GM18868 (cell line): ENCODE measurements around the gene SORCS2.
"Not testable (repeated sequence)": the region's sequence is repeated elsewhere in the genome, so short reads cannot be mapped to it uniquely, and the experiment has no call there.

Source experiments
- ATAC-seq: cut with Tn5 transposase; IDR thresholded peaks from one replicate; pipeline ENCODE4 v1.9.1; 2021; ENCODE audit warnings: mild to moderate bottlenecking, moderate library complexity; ENCODE audit not compliant: unreplicated experiment

The SORCS2 gene

DNA sequence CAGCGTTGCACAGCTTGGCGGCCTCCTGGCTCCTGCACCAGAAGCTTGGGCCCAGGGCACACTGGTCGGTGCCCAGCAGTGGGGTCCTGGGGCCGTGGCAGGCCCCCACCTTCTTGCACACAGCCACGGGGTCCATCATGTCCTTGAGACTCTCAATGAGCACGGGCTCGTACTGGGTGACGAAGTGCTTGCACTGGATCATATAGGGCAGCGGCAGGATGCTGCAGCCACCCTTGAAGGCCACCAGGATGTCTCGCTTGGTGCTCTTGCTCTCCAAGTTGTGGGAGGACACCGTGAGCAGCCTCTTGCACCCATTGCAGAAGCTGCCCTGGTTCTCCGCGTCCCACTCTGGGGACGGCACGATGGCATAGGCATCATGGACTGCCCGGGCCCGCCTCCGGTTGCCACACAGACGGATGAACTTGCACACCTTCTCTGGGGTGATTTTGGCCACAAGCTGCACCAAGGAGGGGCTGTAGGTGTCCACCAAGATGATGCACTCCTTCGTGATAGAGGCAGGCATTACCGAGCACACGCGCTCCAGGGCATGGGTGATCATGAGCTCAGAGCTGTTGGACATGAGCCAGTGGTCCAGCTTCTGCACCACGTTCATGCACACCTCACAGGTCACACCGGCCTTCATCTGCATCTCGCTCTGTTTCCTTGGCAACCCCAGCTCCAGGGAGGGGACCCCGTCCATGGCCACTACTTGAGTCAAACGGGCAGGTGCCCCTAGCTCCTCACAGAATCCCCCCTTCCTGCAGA, 241.2 kb downstream of the SORCS2 start:
- ATAC-seq = no peak

DNA sequence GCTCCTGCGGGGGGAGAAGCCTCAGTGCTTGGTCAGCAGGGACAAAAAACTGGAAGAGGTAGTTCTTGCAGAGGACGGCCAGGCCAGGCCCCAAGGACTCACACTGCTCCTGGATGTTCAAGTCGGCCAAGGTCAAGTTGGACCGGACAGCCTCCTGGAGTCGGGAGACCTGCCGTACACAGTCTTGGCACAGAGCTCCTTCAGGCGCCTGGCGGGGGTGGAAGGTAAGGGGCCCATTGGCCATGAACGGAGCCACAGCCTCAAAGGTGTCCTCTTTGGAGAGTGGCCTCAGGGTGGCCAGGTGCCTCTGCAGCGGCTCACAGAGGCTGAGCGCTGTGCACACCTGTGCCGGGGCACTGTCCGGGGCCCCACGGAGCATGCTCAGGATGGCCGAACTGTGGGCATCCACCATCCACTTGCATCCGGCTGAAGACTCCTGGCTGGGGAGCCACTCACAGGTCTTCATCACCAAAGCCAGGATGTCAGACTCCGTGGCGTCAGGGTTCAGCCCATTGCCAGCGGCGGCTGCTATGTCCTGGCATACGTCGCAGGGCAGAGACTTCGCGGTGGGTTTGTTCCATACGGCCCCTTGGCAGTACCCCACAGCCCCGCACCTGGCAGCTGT, 241.9 kb downstream of the SORCS2 start:
- no peak for ATAC-seq

DNA sequence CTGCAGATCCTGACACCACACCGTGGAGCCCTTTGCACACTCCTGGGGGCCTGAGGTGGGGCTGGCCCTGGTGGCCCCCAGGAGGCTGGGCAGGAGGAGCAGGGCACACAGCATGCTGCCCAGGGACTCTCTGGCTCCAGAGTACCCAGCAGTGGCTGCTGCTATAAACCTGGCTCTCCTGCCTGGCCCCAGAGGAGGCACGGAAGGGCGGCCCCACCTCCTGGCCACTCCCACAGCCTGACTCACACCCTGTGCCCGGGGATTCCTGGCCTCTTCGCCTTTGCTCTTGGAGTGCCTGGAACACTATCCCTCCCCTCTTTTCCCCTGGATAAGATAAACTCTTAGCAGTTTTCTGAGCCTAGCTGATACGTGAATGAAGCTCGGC, 242.4 kb downstream of the SORCS2 start, which contains the start of gene PSAPL1:
PSAPL1 (minus strand) TSS at position 165 of the 385 bp plus-strand sequence; CDS start at position 114, 51 bp downstream.
- ATAC-seq = no peak

DNA sequence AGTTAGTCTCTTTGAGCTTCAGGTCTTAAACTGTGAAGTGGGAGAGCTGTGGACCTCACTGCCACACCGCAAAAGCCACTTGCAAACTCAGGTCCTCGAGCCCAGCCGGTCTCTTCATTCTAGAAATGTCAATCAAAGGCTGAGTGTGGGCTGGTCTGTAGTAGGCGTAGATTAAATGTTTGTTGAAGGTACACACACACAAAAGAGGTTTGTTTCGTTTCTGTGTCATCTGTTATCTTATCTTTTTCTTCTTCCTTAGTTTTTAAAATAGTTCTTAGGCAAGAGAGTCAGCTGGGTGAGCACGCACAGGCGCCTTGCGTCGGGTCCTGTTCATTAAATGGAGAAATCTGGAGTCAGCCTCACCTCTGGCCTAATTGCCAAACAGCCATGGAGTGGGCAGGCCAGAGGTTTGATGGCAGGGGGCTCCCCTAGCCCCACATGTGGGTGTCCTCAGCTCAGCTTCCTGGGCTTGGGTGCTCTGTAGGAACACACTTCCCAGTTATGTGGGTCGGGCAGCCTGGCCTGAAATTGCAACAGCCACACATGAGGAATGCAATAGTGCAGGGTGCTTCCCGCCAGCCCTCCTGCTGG, 243.2 kb downstream of the SORCS2 start:
- ATAC-seq = no peak

DNA sequence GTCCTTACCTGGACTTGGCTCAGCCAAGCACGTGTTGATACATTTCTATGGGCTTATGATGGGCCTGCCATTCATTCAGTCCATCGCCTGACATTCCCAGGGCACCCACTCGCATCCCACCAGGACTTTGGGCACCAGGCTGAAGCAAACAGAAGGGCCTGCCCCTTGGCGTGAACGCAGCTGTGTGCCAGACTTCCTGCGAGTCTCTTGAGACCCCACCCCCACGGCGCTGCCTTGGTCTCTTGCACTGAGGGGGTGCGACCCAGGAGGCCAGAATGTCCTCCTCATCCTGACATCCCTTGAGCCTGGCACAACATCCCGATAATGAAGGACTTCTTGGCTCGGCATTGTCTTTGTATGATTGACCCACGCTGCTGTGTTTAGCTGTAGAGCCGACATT, 243.9 kb downstream of the SORCS2 start:
- no peak for ATAC-seq

DNA sequence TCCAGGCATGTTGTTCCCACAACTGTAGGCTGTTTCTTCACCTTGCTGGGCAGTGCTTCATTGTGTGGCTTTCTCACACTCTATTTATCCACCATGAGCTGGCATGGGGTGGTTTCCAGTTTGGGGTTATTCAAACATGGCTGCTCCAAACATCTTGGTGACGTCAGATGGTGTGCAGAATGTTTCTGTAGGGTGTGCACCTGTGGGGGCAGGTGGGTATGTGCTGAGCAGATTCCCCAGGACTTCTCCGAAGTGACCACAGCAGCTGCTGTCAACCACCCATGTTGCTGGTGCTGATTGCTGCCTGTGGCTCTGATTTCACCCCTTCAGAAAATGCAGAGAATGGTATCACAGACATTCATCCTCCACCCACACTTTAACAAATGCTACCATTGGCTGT, 247.4 kb downstream of the SORCS2 start:
- no peak for ATAC-seq

DNA sequence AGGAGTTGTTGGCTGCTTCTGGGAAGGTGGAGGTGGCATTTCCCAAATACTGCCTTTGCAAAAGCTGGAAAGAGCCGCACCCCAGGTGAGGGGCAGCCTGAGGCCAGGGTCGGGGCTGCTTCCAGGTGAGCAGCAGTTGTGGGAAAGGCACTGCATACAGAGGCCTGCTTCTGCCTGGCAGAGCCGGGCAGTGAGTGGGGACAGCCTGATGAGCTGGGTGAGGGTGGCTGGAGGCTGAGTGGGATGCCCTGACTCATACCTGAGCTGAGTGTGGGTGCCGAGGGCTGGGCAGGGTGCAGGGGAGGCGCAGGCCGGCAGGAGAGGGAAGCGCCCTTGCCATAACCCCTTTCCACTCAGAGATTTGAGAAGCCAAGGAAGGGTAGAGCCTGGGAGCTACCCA, 248.9 kb downstream of the SORCS2 start:
- ATAC-seq = no peak

DNA sequence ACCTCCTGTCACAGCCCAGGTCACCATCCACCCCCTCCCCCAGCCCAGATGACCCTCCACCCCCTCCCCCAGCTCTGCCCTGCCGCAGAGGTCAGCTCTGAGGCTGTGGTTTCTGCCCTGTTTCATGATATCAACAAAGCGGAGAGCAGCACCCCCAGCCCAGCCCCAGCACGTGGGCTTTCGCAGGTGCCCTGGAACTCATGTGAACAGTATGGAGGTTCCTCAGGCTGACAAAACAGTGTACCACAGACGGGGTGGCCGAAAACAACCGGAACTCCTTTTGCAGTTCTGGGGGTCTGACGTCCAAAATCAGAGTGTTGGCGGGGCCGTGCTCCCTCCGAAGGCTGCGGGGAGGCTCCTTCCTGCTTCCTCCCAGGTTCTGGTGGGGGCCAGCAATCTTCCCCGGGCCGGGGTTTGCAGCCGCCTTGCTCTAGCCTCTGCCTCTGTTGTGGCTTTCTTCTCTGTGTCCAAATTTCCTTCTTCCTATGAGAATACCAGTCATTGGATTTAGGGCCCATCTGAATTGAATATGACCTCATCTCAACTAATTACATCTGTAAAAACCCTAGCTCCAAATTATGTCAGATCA, 250.3 kb downstream of the SORCS2 start:
- ATAC-seq = no peak

DNA sequence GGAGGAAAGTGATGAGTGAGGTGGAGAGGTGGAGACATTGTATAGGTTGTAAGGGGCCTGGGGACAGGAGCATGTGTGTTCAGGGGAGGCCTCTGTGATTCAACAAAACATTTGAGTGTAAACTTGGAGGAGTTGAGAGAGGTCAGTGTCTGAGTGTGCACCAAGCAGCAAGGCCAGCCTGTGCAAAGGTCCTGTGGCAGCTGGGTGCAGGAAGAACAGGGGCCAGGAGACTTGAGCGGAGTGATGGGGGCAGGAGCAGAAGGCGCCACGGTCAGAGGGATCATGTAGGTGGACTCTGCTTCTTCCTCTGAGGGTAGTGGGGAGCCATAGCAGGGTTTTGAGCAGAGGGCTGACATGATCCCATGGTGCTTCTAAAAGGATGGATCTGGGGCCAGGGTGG, 252.0 kb downstream of the SORCS2 start:
- ATAC-seq = no peak

DNA sequence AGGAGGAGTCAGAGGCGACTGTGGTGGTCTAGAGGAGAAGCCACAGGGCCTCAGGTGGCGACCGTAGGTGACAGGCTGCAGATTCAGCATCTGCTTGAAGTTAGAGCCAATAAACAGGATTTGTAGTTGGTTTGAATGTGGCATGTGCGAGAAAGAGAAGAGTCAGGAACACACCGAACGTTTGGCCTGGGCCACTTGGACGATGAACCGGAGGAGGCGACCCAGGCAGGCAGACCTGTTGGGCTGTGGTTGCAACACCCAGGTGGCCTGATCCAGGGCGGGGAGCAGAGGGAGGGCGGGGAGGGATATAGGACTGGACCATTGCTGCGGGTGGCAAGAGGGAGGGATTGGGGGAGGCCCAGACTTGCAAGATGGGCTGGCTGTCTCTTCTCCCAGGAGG, 252.4 kb downstream of the SORCS2 start:
- ATAC-seq = no peak

DNA sequence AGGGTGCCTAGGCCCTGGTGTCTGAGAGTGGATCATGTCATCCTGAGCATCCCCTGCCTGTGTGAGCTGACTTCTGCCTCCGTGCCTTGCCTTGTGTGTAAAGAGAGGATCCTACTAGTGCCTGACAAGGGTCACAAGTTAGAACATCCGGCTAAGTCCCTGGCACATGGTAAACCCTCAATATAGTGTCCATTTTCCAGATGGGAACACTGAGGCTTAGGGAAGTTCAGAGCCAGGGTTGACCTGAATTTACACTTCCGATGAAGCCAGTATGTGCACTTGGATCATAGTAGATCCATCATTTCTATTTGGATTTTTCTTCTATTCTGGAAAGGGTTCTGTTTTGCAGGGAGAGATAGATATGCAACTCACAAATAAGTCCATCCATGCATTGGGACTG, 254.9 kb downstream of the SORCS2 start:
- ATAC-seq = no peak

DNA sequence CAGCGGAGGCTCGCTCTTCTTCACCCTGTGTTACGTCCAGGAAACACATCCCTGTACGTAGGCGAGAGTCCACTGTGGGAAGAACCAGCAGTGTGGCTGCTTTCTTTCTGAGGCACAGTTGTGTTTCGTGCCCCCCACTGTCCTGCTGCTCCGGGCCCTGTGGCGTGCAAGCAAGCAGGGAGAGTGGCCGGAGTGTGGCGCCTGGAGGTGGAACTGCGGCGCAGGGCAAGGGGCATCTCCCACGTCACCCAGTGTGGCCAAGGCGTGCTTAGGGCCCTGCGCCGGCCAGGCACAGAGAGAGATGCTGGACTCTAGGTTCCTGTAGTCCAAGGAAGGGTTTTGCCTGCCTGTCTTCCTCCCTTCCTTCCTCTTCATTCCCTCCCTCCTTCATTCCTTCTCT, 255.7 kb downstream of the SORCS2 start:
- no peak for ATAC-seq

DNA sequence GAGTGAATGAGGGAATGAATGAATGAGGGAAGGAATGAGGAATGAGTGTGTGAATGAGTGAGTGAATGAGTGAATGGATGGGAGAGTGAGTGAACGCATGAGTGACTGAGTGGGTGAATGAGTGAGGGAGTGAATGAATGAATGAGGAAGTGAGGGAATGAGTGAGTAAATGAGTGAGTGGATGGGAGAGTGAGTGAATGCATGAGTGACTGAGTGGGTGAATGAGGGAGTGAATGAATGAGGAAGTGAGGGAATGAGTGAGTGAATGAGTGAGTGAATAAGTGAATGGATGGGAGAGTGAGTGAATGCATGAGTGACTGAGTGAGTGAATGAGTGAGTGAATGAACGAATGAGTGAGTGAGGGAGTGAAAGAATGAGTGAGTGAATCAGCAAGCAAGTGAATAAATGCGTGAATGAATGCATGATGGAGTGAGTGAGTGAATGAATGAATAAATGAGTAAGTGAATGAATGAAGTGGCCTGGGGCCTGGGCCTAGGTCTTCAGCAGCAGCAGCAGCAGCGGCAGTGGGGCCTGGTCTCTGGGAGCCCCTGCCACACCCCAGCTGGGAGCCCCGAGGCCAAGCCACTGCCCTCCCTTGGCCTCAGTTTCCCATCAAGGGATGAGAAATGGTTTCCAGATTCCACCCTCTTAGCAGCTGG, 258.6 kb downstream of the SORCS2 start:
- no peak for ATAC-seq

DNA sequence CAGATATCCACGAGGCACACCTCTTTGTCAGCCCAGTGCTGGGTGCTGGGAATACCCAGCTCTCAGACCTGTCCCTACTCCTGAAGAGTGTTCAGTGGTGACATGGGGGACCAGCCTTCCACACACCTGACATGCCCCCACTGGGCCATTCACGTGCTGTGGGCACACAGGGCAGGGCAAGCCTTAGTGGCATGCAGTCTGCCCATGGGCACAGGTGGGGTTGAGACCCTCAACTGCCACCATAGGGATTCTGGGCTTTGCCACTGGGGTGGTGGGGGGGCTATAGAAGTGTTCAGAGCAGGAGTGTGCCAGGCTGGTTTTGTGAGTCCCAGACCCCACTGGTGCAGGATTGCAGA, 259.1 kb downstream of the SORCS2 start:
- no peak for ATAC-seq

DNA sequence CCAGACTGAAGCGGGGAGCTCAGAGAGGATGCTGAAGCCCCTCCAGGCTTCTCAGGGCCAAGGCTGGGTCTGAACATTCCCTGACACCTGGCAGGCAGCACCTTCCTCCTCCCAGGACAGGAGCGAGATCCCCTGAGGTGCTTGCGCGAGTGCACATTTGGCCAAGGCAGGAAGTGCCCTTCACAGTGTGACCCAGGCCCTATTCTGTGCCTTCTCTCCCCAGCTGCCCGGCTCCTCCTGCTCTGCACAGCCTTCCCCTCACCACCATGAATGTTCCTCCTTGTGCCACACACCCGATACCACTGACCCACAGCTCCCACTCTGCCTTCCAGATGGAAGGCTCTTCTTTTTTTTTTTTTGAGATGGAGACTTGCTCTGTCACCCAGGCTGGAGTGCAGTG, 259.5 kb downstream of the SORCS2 start:
- no peak for ATAC-seq

DNA sequence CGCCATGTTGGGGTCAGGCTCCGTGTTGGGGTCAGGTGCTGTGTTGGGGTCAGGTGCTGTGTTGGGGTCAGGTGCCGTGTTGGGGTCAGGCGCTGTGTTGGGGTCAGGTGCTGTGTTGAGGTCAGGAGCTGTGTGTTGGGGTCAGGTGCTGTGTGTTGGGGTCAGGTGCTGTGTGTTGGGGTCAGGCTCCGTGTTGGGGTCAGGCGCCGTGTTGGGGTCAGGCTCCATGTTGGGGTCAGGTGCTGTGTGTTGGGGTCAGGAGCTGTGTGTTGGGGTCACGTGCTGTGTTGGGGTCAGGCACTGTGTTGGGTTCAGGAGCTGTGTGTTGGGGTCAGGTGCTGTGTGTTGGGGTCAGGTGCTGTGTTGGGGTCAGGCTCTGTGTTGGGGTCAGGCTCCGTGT, 260.5 kb downstream of the SORCS2 start:
- ATAC-seq = not testable (repeated sequence)

DNA sequence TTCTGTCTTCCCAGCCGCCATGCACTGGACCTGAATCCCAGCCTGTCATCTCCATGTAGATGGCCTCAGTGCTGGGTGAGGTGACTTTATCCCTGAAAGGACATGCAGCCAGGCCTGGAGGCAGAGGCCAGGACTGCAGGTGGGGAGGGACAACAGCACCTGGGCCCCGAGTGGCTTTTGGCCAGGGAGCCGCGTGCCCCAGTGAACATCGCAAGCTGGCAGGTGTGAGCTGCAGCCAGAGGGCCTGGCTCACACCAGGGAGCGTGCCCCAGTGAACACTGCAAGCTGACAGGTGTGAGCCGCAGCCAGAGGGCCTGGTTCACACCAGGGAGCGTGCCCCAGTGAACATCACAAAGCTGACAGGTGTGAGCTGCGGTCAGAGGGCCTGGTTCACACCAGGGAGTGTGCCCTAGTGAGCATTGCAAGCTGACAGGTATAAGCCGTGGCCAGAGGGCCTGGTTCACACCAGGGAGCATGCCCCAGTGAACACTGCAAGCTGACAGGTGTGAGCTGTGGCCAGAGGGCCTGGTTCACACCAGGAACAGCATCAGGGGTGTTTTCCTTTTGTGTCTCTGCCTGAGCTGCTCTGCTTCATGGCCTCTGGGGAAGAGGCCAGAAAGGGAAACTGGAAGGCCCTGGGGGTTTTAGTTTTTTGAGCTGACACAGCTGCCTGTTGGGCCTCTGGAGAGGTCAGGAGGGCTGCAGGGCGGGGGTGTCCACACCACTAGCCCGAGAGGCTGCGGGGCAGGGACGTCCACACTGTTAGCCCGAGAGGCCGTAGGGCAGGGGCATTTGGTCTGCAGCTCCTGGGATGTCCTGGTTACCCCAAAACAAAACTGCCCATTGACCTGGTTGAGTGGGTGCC, 265.1 kb downstream of the SORCS2 start:
- ATAC-seq = no peak

DNA sequence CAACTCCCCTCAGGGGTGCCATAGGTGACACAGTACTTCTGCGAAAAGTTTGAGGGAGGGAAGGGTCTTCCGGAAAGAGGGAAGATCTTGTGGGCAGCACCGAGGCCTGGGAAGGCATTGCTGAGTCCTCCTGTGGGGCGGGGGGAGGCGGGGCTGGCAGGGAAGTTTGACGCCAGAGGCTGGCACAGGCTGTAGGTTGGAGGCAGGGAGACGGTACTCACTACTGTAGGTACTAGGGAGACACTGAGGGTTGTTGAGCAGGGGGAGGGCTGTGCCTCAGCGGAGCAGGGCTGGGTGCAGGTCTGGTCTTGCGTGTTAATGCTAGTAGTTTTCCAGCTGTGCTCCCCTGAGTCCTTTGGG, 265.7 kb downstream of the SORCS2 start:
- no peak for ATAC-seq

DNA sequence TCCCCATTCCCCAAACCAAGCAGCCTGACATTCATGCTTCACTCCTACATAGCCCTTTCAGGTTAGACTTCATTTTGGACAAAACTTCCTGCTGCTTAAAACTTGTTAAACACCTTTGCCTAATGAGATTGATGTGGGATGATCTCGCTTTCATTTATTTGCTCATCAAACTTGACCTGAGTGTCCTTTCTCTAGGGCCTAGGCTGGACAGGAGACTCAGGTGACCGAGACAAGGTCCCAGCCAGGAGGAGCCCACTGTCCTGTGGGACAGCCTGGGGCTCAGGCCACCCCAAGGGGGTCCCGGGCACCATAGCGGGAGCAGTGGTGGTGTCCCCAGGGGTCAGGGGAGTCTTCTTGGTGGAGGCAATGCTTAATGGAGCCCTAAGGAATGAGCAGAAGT, 266.1 kb downstream of the SORCS2 start:
- no peak for ATAC-seq

DNA sequence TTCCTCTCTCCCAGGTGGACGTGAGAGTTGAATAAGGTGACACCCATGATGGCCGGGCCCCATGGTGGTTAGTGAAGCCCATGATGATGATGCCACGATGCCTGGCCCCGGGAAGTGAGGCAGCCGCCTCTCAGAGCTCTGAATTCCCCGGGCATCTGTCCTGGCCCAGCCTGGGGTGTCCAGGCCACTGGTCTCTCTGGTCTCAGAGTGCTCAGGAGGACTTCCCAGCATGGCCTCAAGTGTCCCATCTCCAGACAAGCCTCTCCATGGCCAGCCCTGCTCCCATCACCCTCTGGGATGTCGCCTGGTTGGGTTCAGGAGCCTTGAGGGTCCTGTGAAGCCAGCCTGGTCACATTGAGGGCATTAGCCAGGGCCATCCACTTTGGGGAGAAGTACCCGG, 267.1 kb downstream of the SORCS2 start:
- ATAC-seq = no peak

DNA sequence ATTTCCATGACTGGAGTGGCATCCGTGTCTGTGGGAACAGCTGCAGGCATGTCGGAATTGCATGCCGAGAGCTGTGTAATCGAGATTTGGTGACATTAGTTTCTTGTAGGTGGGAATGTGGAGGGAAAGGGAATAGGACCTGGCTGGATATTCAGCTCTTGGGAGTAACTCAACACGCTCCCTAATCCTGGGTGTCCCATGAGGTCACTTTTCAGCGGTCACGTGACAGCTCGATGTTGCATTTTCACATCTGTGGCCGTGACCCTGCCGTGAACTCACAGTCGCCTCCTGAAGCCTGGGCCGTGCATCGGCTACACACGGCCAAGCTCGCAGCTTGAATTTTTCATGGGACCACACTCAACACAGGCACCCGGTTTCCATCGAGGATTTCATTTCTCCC, 268.2 kb downstream of the SORCS2 start:
- no peak for ATAC-seq
